Dedifferentiated amniotic fluid mesenchymal stem cell (primary cell): Measurements from ENCODE around the gene PLD5.
"Not testable (repeated sequence)": the region's sequence is repeated elsewhere in the genome, so short reads cannot be mapped to it uniquely, and the experiment has no call there.

Source experiments
- DNase-seq: peaks from one replicate; pipeline ENCODE4 v3.0.0-alpha.2; 2016; ENCODE audit errors: extremely low spot score

PLD5 gene

DNA sequence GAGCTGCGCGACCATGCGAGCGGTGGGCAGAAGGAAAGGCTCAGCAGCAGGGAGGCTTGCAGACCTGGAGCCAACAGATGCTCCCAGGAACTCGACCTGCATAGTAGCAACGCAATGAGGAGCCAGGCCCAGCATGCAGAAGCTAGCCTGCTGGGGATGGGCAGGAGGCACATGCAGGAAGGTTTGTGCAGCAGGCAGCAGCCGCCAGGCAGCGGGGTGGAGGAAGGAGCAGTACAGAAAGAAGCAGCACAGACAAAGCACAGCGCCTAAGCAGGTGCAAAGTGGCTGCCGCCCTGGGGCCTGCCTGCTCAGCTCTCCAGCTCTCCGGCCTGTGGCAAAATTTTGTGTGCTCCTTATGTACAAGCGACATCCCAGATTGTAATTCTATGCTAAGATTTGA is 312.1 kb downstream of the PLD5 start:
- no peak for DNase-seq

DNA sequence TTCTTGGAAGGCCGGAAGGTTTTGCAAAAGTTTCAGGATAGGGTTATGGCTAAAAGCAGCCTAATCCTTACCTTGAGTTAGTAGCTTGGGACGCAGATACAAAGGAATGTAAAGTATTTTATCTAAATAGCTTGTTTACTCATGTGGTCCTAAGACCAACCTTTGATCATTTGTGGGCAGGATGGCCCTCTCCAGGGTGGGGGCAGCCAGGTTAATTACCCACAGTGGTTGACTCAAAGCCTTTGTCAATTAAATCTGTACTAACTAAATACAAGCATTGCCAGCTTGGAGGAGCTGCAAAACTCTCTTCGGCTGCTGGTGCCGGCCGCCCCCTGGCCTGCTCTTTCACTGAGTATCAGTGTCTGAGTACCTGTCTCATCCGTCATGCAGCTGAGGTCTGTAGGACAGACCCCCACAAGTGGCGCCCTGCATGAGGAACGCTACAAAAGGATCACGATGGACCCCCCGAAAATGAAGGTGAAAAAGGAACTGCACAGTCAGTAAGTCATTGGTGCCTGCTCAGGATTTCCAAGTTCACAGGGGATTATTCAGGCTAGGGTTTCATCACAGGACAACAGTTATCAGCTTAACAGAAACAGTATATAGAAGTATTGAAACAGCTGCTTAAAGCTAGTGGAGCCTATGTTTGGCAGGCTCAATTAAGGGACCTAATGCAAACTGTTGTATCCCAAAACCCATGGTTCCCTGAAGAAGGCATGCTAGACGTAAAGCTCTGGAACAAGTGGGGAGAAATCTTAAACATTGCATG is 313.1 kb downstream of the PLD5 start:
- DNase-seq = no peak

- not testable (repeated sequence) for DNase-seq
Measured at GRCh38 chr1:242210316-242210715, 314.2 kb downstream of the PLD5 start.

DNA sequence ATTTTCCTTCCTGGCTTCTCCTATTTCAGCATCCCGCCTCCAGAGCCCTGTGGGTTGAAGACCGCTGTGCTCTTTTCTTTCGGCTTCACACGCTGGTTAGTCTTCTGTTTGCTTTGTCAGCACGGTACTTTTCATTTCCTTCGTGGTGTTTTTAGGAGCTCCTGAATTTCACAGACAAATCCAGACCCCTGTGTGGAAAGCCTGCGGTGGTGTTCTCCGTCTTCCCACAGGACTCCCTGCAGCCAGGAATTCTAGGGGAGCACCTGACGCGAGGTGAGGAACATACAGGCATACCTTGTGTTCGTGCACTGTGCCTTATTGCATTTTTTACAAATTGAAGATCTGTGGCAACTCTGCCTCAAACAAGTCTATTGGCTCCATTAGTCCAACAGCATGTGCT is 315.4 kb downstream of the PLD5 start:
- no peak for DNase-seq

GRCh38 chr1:242208021-242208420 is 316.5 kb downstream of the PLD5 start:
- DNase-seq = no peak

DNA sequence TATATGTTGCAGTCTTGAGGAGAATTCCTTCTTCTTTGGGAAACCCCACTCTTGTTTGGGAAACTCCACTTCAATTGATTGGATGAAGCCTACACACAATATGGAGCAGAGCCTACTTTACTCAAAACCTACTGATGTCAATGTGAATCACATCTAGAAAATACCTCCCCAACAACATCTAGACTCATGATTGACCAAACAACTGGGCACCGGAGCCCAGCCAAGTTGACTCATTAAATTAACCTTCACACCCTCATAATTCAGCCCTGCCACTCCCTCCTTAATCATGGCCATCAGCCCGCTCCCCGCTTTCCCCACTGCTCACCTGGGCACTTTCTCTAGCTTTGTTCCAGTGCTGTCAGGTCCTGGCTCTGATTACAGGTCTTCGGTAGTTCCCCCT is 317.5 kb downstream of the PLD5 start:
- no peak for DNase-seq

DNA sequence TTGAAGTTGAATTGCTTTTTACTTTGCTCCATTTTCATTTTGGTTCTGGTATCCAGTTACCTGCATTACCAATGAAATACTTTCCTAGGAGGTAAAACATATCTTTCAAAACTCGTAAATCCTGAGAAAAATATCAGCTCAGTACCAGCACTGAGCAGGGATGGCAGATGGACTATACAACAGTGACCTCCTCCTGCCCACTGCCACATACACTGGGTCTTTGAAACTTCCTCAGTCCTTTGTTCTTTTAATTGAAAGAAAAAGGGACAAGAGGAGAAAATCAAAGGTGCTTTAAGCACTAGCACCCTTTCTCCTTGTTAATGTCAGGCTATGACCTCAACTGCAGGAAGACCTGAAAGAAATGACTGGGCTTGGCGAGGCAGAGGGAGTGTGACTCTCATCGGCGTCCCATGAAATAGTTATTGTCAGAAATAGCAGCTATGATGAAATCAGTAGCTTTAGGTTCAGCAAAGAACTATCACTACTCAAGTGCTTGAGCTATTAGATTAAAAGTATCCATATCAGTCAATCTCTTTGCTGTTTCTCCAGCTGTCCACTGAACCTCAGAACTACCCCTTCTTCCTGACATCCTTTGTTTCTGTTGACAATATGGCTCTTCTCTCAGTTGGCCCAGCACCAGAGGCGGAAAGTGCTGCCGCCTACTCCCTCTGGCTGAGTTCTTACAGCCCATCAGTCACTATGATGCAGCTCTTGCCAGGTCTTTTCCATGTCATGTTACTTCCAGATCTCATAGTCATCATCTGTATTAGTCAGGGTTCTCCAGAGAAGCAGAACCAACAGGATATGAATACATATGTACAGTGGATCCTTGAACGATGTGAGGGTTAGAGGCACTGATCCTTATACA is 318.6 kb downstream of the PLD5 start:
- no peak for DNase-seq

DNA sequence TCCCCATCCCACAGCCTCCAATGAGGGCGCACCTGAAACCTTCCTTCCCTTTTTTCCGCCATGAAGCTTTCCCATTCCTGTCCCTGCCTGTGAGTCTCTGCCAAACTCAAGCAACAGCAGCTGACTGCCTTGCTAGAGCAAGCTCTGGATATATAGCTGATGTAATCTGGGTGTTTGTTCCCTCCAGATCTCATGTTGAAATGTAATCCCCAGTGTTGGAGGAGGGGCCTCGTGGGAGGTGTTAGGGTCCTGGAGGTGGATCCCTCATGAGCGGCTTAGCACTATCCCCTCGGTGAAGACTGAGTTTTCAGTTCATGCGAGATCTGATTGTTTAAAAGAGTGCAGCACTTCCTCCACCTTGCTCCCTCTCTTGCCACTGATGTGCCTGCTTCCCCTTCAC is 321.2 kb downstream of the PLD5 start:
- no peak for DNase-seq

GRCh38 chr1:242201090-242201489 is 323.4 kb downstream of the PLD5 start:
- no peak for DNase-seq

GRCh38 chr1:242199776-242200458 is 324.6 kb downstream of the PLD5 start:
- no peak for DNase-seq

GRCh38 chr1:242197907-242198820 is 326.3 kb downstream of the PLD5 start:
- DNase-seq = no peak

DNA sequence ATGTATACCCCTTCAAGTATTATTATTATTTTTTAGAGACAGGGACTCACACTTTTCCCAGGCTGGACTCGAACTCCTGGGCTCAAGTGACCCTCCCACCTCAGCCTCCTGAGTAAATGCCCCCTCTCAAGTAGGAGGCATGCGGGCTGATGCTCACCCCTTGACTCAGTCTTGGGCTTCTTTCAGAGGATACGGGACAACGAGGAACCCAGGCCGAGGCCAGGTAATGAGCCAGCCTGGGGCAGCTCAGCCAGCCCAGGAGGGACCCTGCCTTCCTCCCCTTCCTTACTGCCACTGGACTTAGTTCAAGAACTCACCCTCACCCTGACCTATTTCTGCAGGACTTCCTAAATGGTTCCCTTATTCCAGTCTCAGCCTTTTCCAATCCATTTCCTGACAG is 327.6 kb downstream of the PLD5 start:
- no peak for DNase-seq

DNA sequence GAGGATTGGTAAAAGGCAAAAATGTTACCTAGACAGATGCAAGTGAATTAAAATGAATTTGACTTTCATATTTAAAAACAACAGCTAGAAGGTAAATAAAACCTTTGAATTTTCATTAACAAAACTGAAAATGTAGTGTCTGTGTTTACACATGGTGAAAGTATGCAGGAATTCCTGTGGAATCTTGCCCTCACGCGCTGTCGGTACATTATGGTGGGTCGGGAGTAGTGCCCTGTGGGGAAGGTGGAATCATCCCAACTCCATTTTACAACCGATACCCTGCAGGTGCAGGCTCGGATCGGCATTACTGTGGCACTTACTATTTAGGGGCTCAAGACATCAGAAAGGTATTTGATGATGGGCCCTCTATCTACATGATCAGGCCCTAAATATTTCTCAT is 328.4 kb downstream of the PLD5 start:
- DNase-seq = no peak

- no peak for DNase-seq
Measured at GRCh38 chr1:242189591-242189990, 334.9 kb downstream of the PLD5 start.

DNA sequence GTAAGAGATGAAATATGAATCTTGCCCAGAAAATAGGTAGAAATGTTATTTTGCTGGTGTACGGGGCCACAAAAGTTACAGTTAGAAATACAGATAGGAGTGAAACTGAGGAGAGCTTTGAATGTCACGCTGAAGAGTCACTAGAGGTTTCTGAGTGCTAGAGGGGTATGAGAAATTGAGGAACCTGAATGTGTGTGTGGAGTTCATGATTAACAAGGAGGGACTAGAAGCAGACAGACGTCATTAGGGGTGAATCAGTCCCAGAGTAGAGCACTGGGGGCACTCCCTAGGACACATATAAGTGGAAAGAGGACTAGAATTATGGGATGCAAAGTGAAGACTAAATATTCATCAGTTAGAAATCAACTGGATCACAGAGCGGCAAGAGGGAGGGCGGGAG is 336.7 kb downstream of the PLD5 start:
- DNase-seq = no peak

DNA sequence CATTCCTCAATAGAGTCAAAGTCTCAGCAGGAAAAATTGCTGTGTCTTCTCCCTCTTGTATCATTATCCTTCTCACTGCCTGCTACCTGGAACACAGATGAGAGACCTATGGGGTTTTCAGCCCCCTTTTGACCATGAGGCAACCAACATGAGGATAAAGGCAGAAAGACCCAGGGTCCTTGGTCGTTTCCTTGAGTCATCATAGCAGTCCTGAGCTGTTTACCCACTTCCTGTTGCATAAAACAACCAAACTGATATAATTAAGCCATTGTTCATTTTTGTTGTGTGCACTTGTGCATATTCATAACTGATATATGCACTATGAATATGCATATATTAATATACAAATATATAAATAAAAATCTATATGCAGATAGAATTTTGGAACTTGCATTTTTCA is 337.3 kb downstream of the PLD5 start:
- no peak for DNase-seq

GRCh38 chr1:242185731-242186130 is 338.8 kb downstream of the PLD5 start:
- DNase-seq = no peak

GRCh38 chr1:242184955-242185354 is 339.5 kb downstream of the PLD5 start:
- DNase-seq = no peak

- not testable (repeated sequence) for DNase-seq
Measured at GRCh38 chr1:242179767-242180166, 344.7 kb downstream of the PLD5 start.

GRCh38 chr1:242178924-242179708 is 345.4 kb downstream of the PLD5 start:
- no peak for DNase-seq

- DNase-seq = no peak
Measured at GRCh38 chr1:242178436-242178835, 346.1 kb downstream of the PLD5 start.
